Endodermal cell (in vitro differentiated cells): ENCODE data around the gene KRT84. TPM values are rescaled to one million over a fixed set of nuclear protein-coding genes. Genes with fewer than 3 reads are reported as not detected.

ENCODE experiments used
- DNase-seq: peaks from one replicate; pipeline ENCODE4 v3.0.0-alpha.2; 2017
- H3K27ac ChIP-seq: 2 replicates; pipeline ENCODE4 v1.5.1; 2013; ENCODE audit warnings: mild to moderate bottlenecking, low read depth, low read length, moderate library complexity
- H3K27me3 ChIP-seq: 2 replicates; pipeline ENCODE4 v1.6.1; 2013; ENCODE audit warnings: mild to moderate bottlenecking, low read length, moderate library complexity; ENCODE audit not compliant: insufficient read depth, control insufficient read depth, poor library complexity, severe bottlenecking
- H3K36me3 ChIP-seq: 2 replicates; pipeline ENCODE4 v1.7.0; 2013; ENCODE audit warnings: mild to moderate bottlenecking, low read length, moderate library complexity; ENCODE audit not compliant: control insufficient read depth, insufficient read depth
- H3K4me1 ChIP-seq: one replicate; pipeline ENCODE4 v1.7.0; 2013; ENCODE audit warnings: low read length; ENCODE audit not compliant: control insufficient read depth, insufficient read depth
- H3K4me3 ChIP-seq: 2 replicates; pipeline ENCODE4 v1.5.1; 2013; ENCODE audit warnings: mild to moderate bottlenecking, low read length, moderate library complexity
- H3K9ac ChIP-seq: 2 replicates; pipeline ENCODE4 v1.6.1; 2013; ENCODE audit warnings: mild to moderate bottlenecking, low read length, moderate library complexity; ENCODE audit not compliant: poor library complexity, severe bottlenecking; ENCODE audit errors: extremely low read depth
- H3K9me3 ChIP-seq: 2 replicates; pipeline ENCODE4 v1.6.1; 2013; ENCODE audit warnings: mild to moderate bottlenecking, low read length, moderate library complexity; ENCODE audit not compliant: control insufficient read depth
- H3K27ac Mint-ChIP-seq: 2 replicates; pipeline ENCODE4 v1.8.0; 2020; ENCODE audit warnings: mixed read lengths
- H3K27me3 Mint-ChIP-seq: 2 replicates; pipeline ENCODE4 v1.8.0; 2021; ENCODE audit warnings: mild to moderate bottlenecking, mixed read lengths; ENCODE audit not compliant: insufficient read depth
- H3K36me3 Mint-ChIP-seq: 2 replicates; pipeline ENCODE4 v1.8.0; 2020; ENCODE audit warnings: low read depth, mixed read lengths
- H3K4me1 Mint-ChIP-seq: 2 replicates; pipeline ENCODE4 v1.8.0; 2020; ENCODE audit warnings: mixed read lengths
- H3K4me3 Mint-ChIP-seq: 2 replicates; pipeline ENCODE4 v1.8.0; 2020; ENCODE audit warnings: mild to moderate bottlenecking, moderate library complexity, mixed read lengths
- H3K9me3 Mint-ChIP-seq: 2 replicates; pipeline ENCODE4 v1.8.0; 2020; ENCODE audit warnings: mild to moderate bottlenecking, mixed read lengths
- WGBS, 2 experiments: methylation state at CpG; one replicate each; pipeline versions ENCODE4 v1.1.5 to v1.1.7; 2013; ENCODE audit warnings: missing lambda C conversion rate in 2 of 2, mixed read lengths in 1 of 2; ENCODE audit not compliant: insufficient coverage in 1 of 2, insufficient read length in 1 of 2; 5-methylcytosine and 5-hydroxymethylcytosine counted together
- total RNA-seq, 2 donors: library from RNA; stranded (reverse); fragmentation: NEBNext Ultra II Directional in 1 of 2; extraction: Animal tissue kit (Norgen Biotek cat#: 25700) in 1 of 2; gene quantifications; 2 replicates in 1 of 2; 3 replicates in 1 of 2; pipeline ENCODE4 v1.2.1, GENCODE V29; 2021
- TF ChIP-seq, protein P1 (sequence below): fragments of 200-600 bp; sonication (generic); conservative IDR thresholded peaks from 2 replicates; pipeline ENCODE4 v1.5.0; 2021; ENCODE audit warnings: antibody characterized with exemption, mild to moderate bottlenecking

The KRT84 gene
- total RNA-seq, 2 donors from 2014 or later: not detected

DNA sequence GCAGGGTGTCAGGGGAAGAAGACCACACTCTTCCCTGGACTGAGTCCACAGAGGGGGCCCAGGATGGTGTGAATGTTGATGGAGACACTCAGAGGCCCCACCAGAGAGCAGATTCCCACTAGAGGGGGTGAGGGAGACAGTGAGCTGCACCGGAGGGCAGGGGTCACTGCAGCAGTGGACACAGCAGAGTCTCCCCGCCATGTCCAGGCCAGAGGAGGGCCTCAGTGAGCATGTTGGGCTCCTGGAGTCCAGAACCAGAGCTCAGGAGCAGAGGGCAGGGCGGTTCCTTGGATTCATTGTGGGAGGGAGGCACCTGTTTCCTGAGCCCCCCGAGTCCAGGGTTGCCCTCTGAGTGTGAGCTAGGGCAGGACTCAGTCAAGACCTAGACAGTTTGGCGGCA is 22.5 kb upstream of the KRT84 start:
- Mint-ChIP-seq H3K27ac (no peak overlapping the region), H3K4me1 (peaks cover 12% of the 10 kb centered on the region), H3K4me3 (no peak overlapping the region), H3K36me3 (no peaks in the 10 kb centered on the region), H3K9me3 (peaks cover 14% of the 10 kb centered on the region), H3K27me3 (peaks cover 18% of the 10 kb centered on the region)
- no peak overlapping the region for H3K9ac ChIP-seq
- no peaks in the 10 kb centered on the region for H3K4me1 ChIP-seq
- no peak for DNase-seq
- no peaks in the 10 kb centered on the region for H3K36me3 ChIP-seq
- TF ChIP-seq, protein P1, sequence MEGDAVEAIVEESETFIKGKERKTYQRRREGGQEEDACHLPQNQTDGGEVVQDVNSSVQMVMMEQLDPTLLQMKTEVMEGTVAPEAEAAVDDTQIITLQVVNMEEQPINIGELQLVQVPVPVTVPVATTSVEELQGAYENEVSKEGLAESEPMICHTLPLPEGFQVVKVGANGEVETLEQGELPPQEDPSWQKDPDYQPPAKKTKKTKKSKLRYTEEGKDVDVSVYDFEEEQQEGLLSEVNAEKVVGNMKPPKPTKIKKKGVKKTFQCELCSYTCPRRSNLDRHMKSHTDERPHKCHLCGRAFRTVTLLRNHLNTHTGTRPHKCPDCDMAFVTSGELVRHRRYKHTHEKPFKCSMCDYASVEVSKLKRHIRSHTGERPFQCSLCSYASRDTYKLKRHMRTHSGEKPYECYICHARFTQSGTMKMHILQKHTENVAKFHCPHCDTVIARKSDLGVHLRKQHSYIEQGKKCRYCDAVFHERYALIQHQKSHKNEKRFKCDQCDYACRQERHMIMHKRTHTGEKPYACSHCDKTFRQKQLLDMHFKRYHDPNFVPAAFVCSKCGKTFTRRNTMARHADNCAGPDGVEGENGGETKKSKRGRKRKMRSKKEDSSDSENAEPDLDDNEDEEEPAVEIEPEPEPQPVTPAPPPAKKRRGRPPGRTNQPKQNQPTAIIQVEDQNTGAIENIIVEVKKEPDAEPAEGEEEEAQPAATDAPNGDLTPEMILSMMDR: peak; percentile 43
- no peak overlapping the region for H3K27ac ChIP-seq
- H3K4me3 ChIP-seq: no peak overlapping the region
- H3K27me3 ChIP-seq: no peaks in the 10 kb centered on the region
- 88 to 93% methylated on average over 3 to 5 of the region's 5 CpGs for WGBS, 2 experiments
- no peaks in the 10 kb centered on the region for H3K9me3 ChIP-seq

DNA sequence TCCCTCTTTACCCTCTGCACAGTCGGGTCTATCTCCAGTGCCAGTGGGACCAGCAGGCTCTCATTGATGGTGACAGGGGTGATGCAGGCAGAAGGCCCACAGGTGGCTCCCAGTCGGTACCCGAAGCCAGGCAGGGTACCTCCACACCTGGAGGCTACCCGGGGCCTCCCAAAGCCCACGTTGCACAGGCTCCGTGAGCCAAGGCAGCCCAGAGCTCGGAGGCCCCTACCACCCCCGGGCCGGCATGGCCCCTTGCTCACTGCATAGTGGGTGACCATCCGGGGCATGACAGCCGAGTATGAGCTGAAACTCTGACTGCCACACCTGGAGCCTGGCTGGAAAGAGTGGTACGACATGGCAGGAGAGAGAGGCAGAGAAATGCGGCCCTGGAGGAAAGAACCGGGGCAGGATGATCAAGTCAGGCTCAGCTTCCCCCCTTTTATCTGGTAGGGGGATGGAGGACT is 20.5 kb upstream of the KRT84 start, which contains the start of gene KRT82:
Gene KRT82, minus strand, starts transcription at position 414 of the 464 bp plus-strand sequence. Its CDS starts 58 bp downstream, at position 356.
- H3K36me3 Mint-ChIP-seq: no peaks in the 10 kb centered on the region
- H3K4me1 ChIP-seq: no peaks in the 10 kb centered on the region
- H3K4me1 Mint-ChIP-seq: peaks cover 10% of the 10 kb centered on the region
- no peak within 1 kb of the TSS for H3K4me3 Mint-ChIP-seq
- peaks cover 19% of the 10 kb centered on the region for H3K27me3 Mint-ChIP-seq
- peaks cover 11% of the 10 kb centered on the region for H3K9me3 Mint-ChIP-seq
- no peaks in the 10 kb centered on the region for H3K36me3 ChIP-seq
- no peak within 1 kb of the TSS for H3K4me3 ChIP-seq
- TF ChIP-seq, protein P1: no peak
- no peak for DNase-seq
- H3K9ac ChIP-seq: no peak within 1 kb of the TSS
- H3K27me3 ChIP-seq: no peaks in the 10 kb centered on the region
- H3K27ac ChIP-seq: no peak within 1 kb of the TSS
- H3K27ac Mint-ChIP-seq: no peak within 1 kb of the TSS
- WGBS, 2 experiments: 93 to 98% methylated on average over 9 to 14 of the region's 14 CpGs
- H3K9me3 ChIP-seq: no peaks in the 10 kb centered on the region

DNA sequence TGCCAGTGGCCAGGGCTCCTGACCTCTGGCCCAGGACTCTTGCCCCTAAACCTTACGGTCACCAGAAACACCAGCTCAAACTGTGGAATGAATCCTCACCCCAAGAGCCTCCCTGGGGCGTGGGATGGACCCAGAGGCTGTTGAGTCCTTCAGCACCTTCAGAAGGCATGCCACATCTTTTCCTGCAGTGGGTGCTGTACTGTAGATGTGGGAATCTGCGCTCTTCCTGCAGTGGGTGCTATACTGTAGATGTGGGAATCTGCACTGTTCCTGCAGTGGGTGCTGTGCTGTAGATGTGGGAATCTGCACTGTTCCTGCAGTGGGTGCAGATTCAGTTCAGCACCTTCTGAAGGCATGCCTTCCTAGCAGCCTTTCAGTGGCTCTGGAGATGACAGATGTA is 19.5 kb upstream of the KRT84 start:
- Mint-ChIP-seq H3K27me3 (peaks cover 19% of the 10 kb centered on the region), H3K4me1 (peaks cover 8% of the 10 kb centered on the region), H3K9me3 (peaks cover 11% of the 10 kb centered on the region), H3K27ac (no peak overlapping the region), H3K4me3 (no peak overlapping the region), H3K36me3 (no peaks in the 10 kb centered on the region)
- H3K4me1 ChIP-seq: no peaks in the 10 kb centered on the region
- DNase-seq: no peak
- H3K4me3 ChIP-seq: no peak overlapping the region
- TF ChIP-seq, protein P1: no peak
- no peaks in the 10 kb centered on the region for H3K9me3 ChIP-seq
- no peaks in the 10 kb centered on the region for H3K36me3 ChIP-seq
- H3K9ac ChIP-seq: no peak overlapping the region
- WGBS, 2 experiments: 88 to 100% methylated on average over 1 to 3 of the region's 3 CpGs
- H3K27me3 ChIP-seq: no peaks in the 10 kb centered on the region
- H3K27ac ChIP-seq: no peak overlapping the region
